Heart right ventricle (tissue), 16 donors: ENCODE results near the gene NME3. TPM values are rescaled to one million over a fixed set of nuclear protein-coding genes. Genes with fewer than 3 reads are reported as not detected.

Experiments
- ATAC-seq, 8 donors: fragments of 200-7000 bp; cut with Tn5 transposase; one replicate each; pipeline ENCODE4 v1.9.1; 2020; ENCODE audit warnings: mild to moderate bottlenecking in 8 of 8, moderate library complexity in 8 of 8, moderate number of reproducible peaks in 1 of 8
- DNase-seq, 2 donors: peaks; one replicate each; pipeline ENCODE4 v3.0.0-alpha.2; 2020
- H3K27ac ChIP-seq, 10 donors: fragments of 200-600 bp; sonication (generic) in 2 of 10; one replicate each; pipeline versions ENCODE4 v1.5.0 to v1.8.0; 2020 to 2022; ENCODE audit warnings: mild to moderate bottlenecking in 3 of 10
- H3K27me3 ChIP-seq, 7 donors: fragments of 200-600 bp; one replicate each; pipeline ENCODE4 v1.8.0; 2021 to 2022; ENCODE audit warnings: mild to moderate bottlenecking in 2 of 7
- H3K36me3 ChIP-seq, 9 donors: fragments of 200-600 bp; sonication (generic) in 1 of 9; one replicate each; pipeline versions ENCODE4 v1.5.0 to v1.8.0; 2020 to 2022; ENCODE audit warnings: mild to moderate bottlenecking in 2 of 9
- H3K4me1 ChIP-seq, 9 donors: fragments of 200-600 bp; sonication (generic) in 1 of 9; one replicate each; pipeline versions ENCODE4 v1.5.0 to v1.8.0; 2020 to 2022; ENCODE audit warnings: mild to moderate bottlenecking in 4 of 9
- H3K4me3 ChIP-seq, 10 donors: fragments of 200-600 bp; sonication (generic) in 2 of 10; one replicate each; pipeline versions ENCODE4 v1.5.0 to v1.8.0; 2020 to 2022; ENCODE audit warnings: mild to moderate bottlenecking in 7 of 10, moderate library complexity in 2 of 10
- H3K9me3 ChIP-seq, 11 donors: fragments of 200-600 bp in 10 of 11; sonication (generic) in 2 of 11; one replicate each; pipeline versions ENCODE4 v1.5.0 to v1.8.0; 2013 to 2022; ENCODE audit warnings: mild to moderate bottlenecking in 2 of 11, control low read depth in 1 of 11, moderate library complexity in 1 of 11
- CTCF ChIP-seq, 9 donors: fragments of 200-600 bp; sonication (generic) in 2 of 9; IDR thresholded peaks; one replicate each; pipeline versions ENCODE4 v1.5.0 to v1.8.0; 2021 to 2022; ENCODE audit warnings: antibody characterized with exemption in 9 of 9, mild to moderate bottlenecking in 5 of 9, moderate library complexity in 1 of 9
- WGBS, 2 donors: extraction: QIAGEN DNeasy Blood & Tissue Kit; methylation state at CpG; one replicate each; pipeline ENCODE4 v1.1.7; 2013; ENCODE audit warnings: inconsistent platforms in 1 of 2; 5-methylcytosine and 5-hydroxymethylcytosine counted together
- intact Hi-C, 10 donors: fragments of 100-400 bp; cut with DNase I; formaldehyde crosslinking; loops; one replicate each; pipeline versions ENCODE4 v1.11.1 to v1.14.2; 2022
- polyA plus RNA-seq, 2 donors: library from polyadenylated mRNA; stranded (reverse); fragments of 200-250 nt; gene quantifications; one replicate each; pipeline ENCODE4 v1.2.3, GENCODE V29; 2013
- total RNA-seq, 10 donors: library from RNA; stranded (reverse); fragmentation: NEBNext Ultra II Directional in 3 of 10; extraction: Animal tissue kit (Norgen Biotek cat#: 25700) in 3 of 10; gene quantifications; one replicate each; pipeline versions ENCODE4 v1.2.1 to v1.2.4, GENCODE V29; 2021 to 2023
- donor health status: Arrhythmogenic right ventricular cardiomyopathy.
- donor health status: ischemic (EF 13 %, LVEDD 7.1; RV severe dilation, severe dysfunction).
- donor health status: healthy with polysubstance abuse.
- donor health status: DM: no; HTN: yes; CAD: no.
- donor health status: DM: no; HTN: no; CAD: no.
- donor health status: ischemic (EF 25% LVEDD 6.9; RV normal size, moderate dysfunction).
- donor health status: ischemic (EF 25% LVEDD 5.7; RV mildly dilated, moderate dysfunction).
- donor health status: healthy.
- donor health status: DM: yes; HTN: yes; CAD: no.
- donor health status: Ischemic cardiomyopathy.
- donor health status: ischemic (EF 35%, LVEDD 5.7; RV mildly dilated, moderate dysfunction).
- donor health status: nonischemic (EF 11% LVEDD 7.7; RV severe dilation, severe dysfunction).
- donor health status: DM: yes; HTN: yes; CAD: no.
- donor health status: PGD.
- donor health status: ischemic (EF 29% LVEDD 5.4; RV normal size, mild dysfunction).
- donor health status: nonischemic (EF 23%, LVEDD 6.1; RV moderate dilation, normal function).

The NME3 gene
- total and polyA plus RNA-seq, 12 donors: 21.8 to 176 (median 31.6) TPM

- Histone ChIP-seq H3K36me3 (peaks cover 0 to 98% (median 41%) of the 10 kb centered on the region in 9 donors), H3K27ac (no peak overlapping the region), H3K9me3 (no peaks in the 10 kb centered on the region), H3K4me3 (no peak overlapping the region), H3K4me1 (no peaks in the 10 kb centered on the region), H3K27me3 (no peaks in the 10 kb centered on the region)
- no peak for TF ChIP-seq CTCF (IDR thresholded peaks at IDR 0.05)
- DNase-seq (no peak), ATAC-seq (no peak)
- 92 to 94% methylated on average over 31 of the region's 31 CpGs for WGBS, 2 donors
- intact Hi-C loops: no loop called here
Observed at GRCh38 chr16:1746693-1747195, 24.6 kb downstream of the NME3 start.

- H3K36me3 ChIP-seq: peaks cover 0 to 98% (median 35%) of the 10 kb centered on the region in 9 donors
- intact Hi-C loops: no loop called here
- ATAC-seq: no peak
Observed at GRCh38 chr16:1745900-1746692, 25.2 kb downstream of the NME3 start.

GRCh38 chr16:1745181-1745899 lies 26.0 kb downstream of the NME3 start:
- H3K4me1 ChIP-seq: peaks cover 0 to 3% (median 0%) of the 10 kb centered on the region in 9 donors
- H3K9me3 ChIP-seq: no peaks in the 10 kb centered on the region
- no peak overlapping the region for H3K4me3 ChIP-seq
- no peak overlapping the region for H3K27ac ChIP-seq
- TF ChIP-seq CTCF (IDR thresholded peaks at IDR 0.05): no peak
- DNase-seq (no peak), ATAC-seq (no peak)
- intact Hi-C loops: no loop called here
- no peaks in the 10 kb centered on the region for H3K27me3 ChIP-seq
- 89 to 94% methylated on average over 25 of the region's 25 CpGs for WGBS, 2 donors
- peaks cover 0 to 98% (median 35%) of the 10 kb centered on the region in 9 donors for H3K36me3 ChIP-seq

More at GRCh38 chr16:1745900-1746692, 25.2 kb downstream of the NME3 start:
- no peaks in the 10 kb centered on the region for H3K27me3 ChIP-seq
- H3K27ac ChIP-seq: no peak overlapping the region
- H3K9me3 ChIP-seq: no peaks in the 10 kb centered on the region
- no peak overlapping the region for H3K4me3 ChIP-seq
- no peak for TF ChIP-seq CTCF (IDR thresholded peaks at IDR 0.05)
- no peak for DNase-seq
- peaks cover 0 to 3% (median 0%) of the 10 kb centered on the region in 9 donors for H3K4me1 ChIP-seq
- WGBS, 2 donors: 93 to 94% methylated on average over 29 of the region's 29 CpGs

- ATAC-seq: no peak
- intact Hi-C loops: no loop called here
- H3K4me3 ChIP-seq: no peak overlapping the region
- peaks cover 0 to 89% (median 32%) of the 10 kb centered on the region in 9 donors for H3K36me3 ChIP-seq
- H3K27ac ChIP-seq: no peak overlapping the region
- H3K4me1 ChIP-seq: peaks cover 0 to 3% (median 0%) of the 10 kb centered on the region in 9 donors
- H3K9me3 ChIP-seq: no peaks in the 10 kb centered on the region
- TF ChIP-seq CTCF (IDR thresholded peaks at IDR 0.05): no peak
- 89 to 91% methylated on average over 24 of the region's 24 CpGs for WGBS, 2 donors
- H3K27me3 ChIP-seq: no peaks in the 10 kb centered on the region
- no peak for DNase-seq
Observed at GRCh38 chr16:1744338-1744840, 27.0 kb downstream of the NME3 start.
